ENCODE measurements around the gene IL1R2. TPM values are rescaled to one million over a fixed set of nuclear protein-coding genes. Genes with fewer than 3 reads are reported as not detected.

IL1R2 gene
- total and polyA plus RNA-seq, 2 of the 13 experiments (the other 11 are each of a cell fraction or from before 2014, with no cell fraction given), result 3.6 to 7.3 TPM

DNA sequence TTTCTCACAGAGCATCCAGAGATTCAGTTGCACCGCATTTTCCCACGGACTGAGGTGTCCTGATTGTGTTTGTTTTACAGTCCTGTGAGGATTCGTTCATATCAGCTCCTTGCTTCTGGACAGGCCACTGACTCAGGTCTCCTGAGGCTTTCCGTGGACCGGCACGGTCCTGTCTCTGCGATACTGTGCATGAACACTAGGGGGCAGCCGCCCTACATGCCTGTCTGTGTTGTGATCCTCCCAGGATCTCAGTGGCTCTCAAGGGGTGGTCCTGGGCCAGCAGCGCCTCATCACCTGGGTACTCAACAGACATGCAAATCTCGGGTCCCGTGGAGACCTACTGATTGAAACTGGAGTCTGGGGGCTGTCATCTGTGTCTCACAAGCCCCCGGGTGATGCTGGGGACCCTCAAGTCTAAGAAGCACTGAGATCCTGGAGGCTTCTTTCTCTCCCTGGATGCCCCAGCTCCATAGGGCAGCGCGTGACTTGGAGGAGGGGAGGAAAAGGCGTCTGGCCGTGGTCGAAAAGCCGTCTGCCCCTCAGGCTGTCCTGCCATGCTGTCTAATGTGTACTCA is 28.9 kb downstream of the IL1R2 start (continued):
- TF ChIP-seq, protein P1, sequence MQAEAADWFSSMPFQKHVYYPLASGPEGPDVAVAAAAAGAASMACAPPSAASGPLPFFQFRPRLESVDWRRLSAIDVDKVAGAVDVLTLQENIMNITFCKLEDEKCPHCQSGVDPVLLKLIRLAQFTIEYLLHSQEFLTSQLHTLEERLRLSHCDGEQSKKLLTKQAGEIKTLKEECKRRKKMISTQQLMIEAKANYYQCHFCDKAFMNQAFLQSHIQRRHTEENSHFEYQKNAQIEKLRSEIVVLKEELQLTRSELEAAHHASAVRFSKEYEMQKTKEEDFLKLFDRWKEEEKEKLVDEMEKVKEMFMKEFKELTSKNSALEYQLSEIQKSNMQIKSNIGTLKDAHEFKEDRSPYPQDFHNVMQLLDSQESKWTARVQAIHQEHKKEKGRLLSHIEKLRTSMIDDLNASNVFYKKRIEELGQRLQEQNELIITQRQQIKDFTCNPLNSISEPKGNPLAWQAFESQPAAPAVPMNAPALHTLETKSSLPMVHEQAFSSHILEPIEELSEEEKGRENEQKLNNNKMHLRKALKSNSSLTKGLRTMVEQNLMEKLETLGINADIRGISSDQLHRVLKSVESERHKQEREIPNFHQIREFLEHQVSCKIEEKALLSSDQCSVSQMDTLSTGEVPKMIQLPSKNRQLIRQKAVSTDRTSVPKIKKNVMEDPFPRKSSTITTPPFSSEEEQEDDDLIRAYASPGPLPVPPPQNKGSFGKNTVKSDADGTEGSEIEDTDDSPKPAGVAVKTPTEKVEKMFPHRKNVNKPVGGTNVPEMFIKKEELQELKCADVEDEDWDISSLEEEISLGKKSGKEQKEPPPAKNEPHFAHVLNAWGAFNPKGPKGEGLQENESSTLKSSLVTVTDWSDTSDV (CRISPR knock-in tag; IDR thresholded peaks at IDR 0.05), result no peak
- TF ChIP-seq HDAC2 (CRISPR knock-in tag; IDR thresholded peaks at IDR 0.05), result peak; percentile 75; the same call in 1 of the 2 replicates
- TF ChIP-seq NR1H2 (CRISPR knock-in tag; IDR thresholded peaks at IDR 0.05; ENCODE audit: borderline replicate concordance, low read depth), result no peak
- TF ChIP-seq, protein P2, sequence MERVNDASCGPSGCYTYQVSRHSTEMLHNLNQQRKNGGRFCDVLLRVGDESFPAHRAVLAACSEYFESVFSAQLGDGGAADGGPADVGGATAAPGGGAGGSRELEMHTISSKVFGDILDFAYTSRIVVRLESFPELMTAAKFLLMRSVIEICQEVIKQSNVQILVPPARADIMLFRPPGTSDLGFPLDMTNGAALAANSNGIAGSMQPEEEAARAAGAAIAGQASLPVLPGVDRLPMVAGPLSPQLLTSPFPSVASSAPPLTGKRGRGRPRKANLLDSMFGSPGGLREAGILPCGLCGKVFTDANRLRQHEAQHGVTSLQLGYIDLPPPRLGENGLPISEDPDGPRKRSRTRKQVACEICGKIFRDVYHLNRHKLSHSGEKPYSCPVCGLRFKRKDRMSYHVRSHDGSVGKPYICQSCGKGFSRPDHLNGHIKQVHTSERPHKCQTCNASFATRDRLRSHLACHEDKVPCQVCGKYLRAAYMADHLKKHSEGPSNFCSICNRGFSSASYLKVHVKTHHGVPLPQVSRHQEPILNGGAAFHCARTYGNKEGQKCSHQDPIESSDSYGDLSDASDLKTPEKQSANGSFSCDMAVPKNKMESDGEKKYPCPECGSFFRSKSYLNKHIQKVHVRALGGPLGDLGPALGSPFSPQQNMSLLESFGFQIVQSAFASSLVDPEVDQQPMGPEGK (CRISPR knock-in tag; IDR thresholded peaks at IDR 0.05), result peak; percentile 35; the same call in 1 of the 2 replicates
- no peak for TF ChIP-seq NFRKB (IDR thresholded peaks at IDR 0.05)
- 0 out of 2 replicates have a peak, but pooled peaks have one; percentile 62 for TF ChIP-seq JUN (CRISPR knock-in tag; IDR thresholded peaks at IDR 0.05)
- TF ChIP-seq, protein P3, sequence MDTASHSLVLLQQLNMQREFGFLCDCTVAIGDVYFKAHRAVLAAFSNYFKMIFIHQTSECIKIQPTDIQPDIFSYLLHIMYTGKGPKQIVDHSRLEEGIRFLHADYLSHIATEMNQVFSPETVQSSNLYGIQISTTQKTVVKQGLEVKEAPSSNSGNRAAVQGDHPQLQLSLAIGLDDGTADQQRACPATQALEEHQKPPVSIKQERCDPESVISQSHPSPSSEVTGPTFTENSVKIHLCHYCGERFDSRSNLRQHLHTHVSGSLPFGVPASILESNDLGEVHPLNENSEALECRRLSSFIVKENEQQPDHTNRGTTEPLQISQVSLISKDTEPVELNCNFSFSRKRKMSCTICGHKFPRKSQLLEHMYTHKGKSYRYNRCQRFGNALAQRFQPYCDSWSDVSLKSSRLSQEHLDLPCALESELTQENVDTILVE (CRISPR knock-in tag; IDR thresholded peaks at IDR 0.05), result peak; percentile 63; the same call in 1 of the 2 replicates
- TF ChIP-seq, protein P4, sequence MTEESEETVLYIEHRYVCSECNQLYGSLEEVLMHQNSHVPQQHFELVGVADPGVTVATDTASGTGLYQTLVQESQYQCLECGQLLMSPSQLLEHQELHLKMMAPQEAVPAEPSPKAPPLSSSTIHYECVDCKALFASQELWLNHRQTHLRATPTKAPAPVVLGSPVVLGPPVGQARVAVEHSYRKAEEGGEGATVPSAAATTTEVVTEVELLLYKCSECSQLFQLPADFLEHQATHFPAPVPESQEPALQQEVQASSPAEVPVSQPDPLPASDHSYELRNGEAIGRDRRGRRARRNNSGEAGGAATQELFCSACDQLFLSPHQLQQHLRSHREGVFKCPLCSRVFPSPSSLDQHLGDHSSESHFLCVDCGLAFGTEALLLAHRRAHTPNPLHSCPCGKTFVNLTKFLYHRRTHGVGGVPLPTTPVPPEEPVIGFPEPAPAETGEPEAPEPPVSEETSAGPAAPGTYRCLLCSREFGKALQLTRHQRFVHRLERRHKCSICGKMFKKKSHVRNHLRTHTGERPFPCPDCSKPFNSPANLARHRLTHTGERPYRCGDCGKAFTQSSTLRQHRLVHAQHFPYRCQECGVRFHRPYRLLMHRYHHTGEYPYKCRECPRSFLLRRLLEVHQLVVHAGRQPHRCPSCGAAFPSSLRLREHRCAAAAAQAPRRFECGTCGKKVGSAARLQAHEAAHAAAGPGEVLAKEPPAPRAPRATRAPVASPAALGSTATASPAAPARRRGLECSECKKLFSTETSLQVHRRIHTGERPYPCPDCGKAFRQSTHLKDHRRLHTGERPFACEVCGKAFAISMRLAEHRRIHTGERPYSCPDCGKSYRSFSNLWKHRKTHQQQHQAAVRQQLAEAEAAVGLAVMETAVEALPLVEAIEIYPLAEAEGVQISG (CRISPR knock-in tag; IDR thresholded peaks at IDR 0.05), result 0 out of 2 replicates have a peak, but pooled peaks have one; percentile 37
- TF ChIP-seq, protein P5, sequence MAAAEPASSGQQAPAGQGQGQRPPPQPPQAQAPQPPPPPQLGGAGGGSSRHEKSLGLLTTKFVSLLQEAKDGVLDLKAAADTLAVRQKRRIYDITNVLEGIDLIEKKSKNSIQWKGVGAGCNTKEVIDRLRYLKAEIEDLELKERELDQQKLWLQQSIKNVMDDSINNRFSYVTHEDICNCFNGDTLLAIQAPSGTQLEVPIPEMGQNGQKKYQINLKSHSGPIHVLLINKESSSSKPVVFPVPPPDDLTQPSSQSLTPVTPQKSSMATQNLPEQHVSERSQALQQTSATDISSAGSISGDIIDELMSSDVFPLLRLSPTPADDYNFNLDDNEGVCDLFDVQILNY (CRISPR knock-in tag; conservative IDR thresholded peaks at IDR 0.05), result no peak
- TF ChIP-seq MAFG (CRISPR knock-in tag; IDR thresholded peaks at IDR 0.05), result no peak
- no peak for TF ChIP-seq TOPORS (CRISPR knock-in tag; IDR thresholded peaks at IDR 0.05)
- 0 out of 2 replicates have a peak, but pooled peaks have one; percentile 32 for TF ChIP-seq DNMT3B (CRISPR knock-in tag; conservative IDR thresholded peaks at IDR 0.05)
- no peak for TF ChIP-seq MBD4 (IDR thresholded peaks at IDR 0.05; ENCODE audit: borderline replicate concordance, low read length)
- TF ChIP-seq, protein P6, sequence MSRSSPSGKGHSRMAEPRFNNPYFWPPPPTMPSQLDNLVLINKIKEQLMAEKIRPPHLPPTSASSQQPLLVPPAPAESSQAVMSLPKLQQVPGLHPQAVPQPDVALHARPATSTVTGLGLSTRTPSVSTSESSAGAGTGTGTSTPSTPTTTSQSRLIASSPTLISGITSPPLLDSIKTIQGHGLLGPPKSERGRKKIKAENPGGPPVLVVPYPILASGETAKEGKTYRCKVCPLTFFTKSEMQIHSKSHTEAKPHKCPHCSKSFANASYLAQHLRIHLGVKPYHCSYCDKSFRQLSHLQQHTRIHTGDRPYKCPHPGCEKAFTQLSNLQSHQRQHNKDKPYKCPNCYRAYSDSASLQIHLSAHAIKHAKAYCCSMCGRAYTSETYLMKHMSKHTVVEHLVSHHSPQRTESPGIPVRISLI (CRISPR knock-in tag; IDR thresholded peaks at IDR 0.05; ENCODE audit: borderline replicate concordance), result peak; percentile 57; the same call in 1 of the 2 replicates
- TF ChIP-seq ZNF724P (CRISPR knock-in tag; IDR thresholded peaks at IDR 0.05; ENCODE audit: borderline replicate concordance), result peak; percentile 38; the same call in 1 of the 2 replicates
- no peak for TF ChIP-seq JARID2 (CRISPR knock-in tag; IDR thresholded peaks at IDR 0.05; ENCODE audit: insufficient replicate concordance)
